ENCODE data around the gene SLC22A31. TPM values are rescaled to one million over a fixed set of nuclear protein-coding genes. Genes with fewer than 3 reads are reported as not detected.

SLC22A31 gene
- 0.14 and 0.34 TPM in 2 replicates for total RNA-seq

DNA sequence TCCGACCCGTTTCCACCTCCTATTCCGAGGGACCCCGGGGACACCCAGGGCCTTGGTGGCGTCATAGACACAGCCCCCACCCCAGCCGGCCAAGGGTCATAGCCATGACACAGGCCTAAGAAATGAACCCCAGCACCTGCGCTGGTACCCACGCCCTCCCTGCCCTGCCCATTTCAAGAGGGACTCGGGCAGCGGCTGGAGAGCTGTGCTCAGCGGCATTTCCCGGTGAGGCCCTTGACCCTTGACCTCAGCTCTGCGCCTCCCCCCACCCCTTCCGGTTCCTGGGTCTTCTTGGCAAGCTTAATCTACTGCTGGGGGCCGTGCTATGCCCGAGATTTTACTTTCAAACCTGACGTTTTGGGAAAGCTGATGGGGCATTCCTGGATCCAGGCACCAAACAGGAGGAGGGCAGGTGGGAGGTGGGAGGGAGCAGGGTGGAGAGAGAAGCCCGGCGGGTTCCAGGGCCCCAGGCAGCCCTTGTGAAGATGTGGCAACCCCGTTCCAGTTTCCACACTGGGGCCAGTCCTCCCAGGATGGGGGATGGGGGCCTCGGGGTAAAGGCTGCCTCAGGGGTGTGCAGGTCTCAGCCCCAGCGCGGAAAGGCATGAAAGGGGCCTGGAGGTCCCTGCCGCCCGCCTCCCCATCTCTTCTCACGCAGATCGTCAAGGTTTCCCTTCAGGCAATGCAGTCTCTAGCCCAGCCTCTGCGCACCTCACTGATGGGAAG, at the start of gene SLC22A31:
Gene SLC22A31, minus strand, starts transcription at position 414 of the 726 bp plus-strand sequence. Its CDS starts 36 bp downstream, at position 378.

DNA sequence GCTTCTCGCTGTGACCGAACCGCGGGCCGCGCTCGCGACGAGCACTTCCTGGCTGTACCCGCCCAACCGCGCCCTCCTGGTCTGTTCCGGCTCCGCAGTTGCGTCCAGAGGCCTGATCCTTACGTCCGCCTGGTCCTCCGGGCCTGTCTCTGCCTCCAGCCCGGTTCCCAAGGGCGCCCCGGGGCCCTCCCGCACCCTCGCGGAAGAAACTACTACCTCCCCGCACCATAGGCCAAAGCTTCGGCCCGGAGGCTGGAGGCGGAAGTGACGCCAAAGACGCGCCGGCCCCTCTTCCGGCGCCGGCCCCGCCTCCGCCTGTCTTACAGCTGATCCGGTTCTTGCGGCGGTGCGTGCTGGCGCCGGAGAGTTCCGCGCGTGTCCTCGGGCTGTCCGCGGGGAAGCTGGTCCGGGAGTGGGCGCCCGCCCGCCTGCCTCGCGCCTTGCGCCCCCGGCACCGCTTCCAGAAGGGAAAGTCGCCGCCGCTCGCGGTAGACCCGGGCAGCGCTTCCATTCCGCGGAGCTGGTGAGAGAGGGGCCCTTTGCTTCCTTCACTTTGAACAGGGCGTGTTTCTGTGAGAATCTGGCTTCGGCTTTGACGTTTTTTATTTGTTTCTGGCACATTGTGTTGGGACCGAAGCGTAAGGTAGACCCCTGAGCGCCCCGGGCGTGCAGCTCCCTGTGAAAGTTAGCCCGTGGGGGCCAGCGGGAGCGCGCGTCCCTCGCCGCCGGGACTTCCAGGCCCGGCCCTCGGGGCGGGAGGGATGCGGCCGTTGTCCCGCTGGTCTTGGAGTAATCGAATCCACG, 17.3 kb upstream of the SLC22A31 start, which contains the start of gene ZNF778:
Gene ZNF778, plus strand, starts transcription at position 316 of the 804 bp plus-strand sequence. CDS start 3,425 bp downstream, outside the sequence.

DNA sequence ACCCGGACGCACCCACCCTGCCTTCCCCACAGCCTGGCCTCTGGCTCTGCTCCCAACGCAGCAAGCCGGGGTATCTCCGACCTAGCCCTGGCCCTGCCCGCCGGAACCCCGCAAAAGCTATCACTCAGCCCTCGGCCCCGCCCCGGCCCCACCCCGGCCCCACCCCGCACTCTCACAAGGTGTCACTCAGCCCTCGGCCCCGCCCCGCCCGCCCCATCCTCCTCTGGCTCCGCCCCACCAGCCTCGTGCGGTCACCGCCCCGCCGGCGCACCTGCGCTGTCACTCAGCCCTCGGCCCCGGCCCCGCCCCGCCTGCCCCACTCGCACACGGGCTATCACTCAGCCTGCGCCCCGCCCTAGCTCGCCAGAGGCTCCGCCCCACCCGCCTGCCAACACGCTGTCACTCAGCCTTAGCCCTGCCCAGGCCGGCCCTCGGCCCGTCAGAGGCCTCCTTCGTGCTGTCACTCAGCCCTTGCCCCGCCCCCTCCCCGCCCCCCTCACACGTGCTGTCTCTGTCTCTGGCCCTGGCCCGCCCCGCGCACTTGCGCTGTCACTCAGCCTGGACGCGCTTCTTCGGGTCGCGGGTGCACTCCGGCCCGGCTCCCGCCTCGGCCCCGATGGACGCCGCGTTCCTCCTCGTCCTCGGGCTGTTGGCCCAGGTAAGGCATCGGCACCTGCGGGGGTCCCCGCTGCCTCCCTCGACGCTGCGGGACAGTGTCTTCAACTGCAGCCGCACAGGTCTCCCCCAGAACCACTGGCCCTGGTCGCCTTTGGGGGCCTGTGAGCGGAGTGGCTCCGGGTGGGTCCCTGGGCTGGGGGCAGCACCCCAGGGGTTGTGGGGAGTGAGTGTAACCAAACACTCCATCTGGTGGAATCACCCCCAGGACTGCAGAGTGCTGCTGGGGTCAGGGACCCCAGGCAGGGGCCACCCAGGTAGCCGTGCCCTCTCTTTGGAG, 28.8 kb downstream of the SLC22A31 start, which contains the start of gene CDH15:
Gene CDH15, plus strand, starts transcription at position 533 of the 955 bp plus-strand sequence. Its CDS starts 84 bp downstream, at position 617.

Other genes starting within 250 kb of the SLC22A31 start
- gene CBFA2T3, start 223.3 kb downstream of the SLC22A31 start, total RNA-seq: under 0.01 and 1.1 TPM in 2 replicates
- 22.3 and 24.9 TPM in 2 replicates for gene ACSF3, start 106.7 kb downstream of the SLC22A31 start, total RNA-seq
- 0.34 TPM in 1 of 2 replicates, not detected in the other for gene CDH15, start 28.8 kb downstream of the SLC22A31 start, total RNA-seq
- gene ZNF778, start 17.2 kb upstream of the SLC22A31 start, total RNA-seq: 9.9 and 13.4 TPM in 2 replicates